HepG2 (cell line): ENCODE measurements around the gene CMIP. TPM values are rescaled to one million over a fixed set of nuclear protein-coding genes. Genes with fewer than 3 reads are reported as not detected.

Experiments used
- FLYWCH1 ChIP-seq: sonication (generic); formaldehyde crosslinking; IDR thresholded peaks from 2 replicates; pipeline ENCODE4 v1.8.1; 2023; ENCODE audit warnings: mild to moderate bottlenecking, missing genetic modification reagents
- GPN1 ChIP-seq: sonication (generic); formaldehyde crosslinking; IDR thresholded peaks from 2 replicates; pipeline ENCODE4 v1.5.1; 2020; ENCODE audit warnings: missing genetic modification reagents, borderline replicate concordance
- GZF1 ChIP-seq: sonication (generic); formaldehyde crosslinking; IDR thresholded peaks from 2 replicates; pipeline ENCODE4 v1.5.1; 2020; ENCODE audit warnings: mild to moderate bottlenecking, missing genetic modification reagents
- MEF2D ChIP-seq: sonication (generic); formaldehyde crosslinking; IDR thresholded peaks from 2 replicates; pipeline ENCODE4 v1.5.1; 2020; ENCODE audit warnings: mild to moderate bottlenecking, missing genetic modification reagents
- MIXL1 ChIP-seq: IDR thresholded peaks from 2 replicates; pipeline ENCODE4 v1.6.1; 2016
- PAWR ChIP-seq: sonication (generic); formaldehyde crosslinking; IDR thresholded peaks from 2 replicates; pipeline ENCODE4 v1.4.0; 2020; ENCODE audit warnings: missing genetic modification reagents, mild to moderate bottlenecking, borderline replicate concordance
- TOPORS ChIP-seq: sonication (generic); formaldehyde crosslinking; IDR thresholded peaks from 2 replicates; pipeline ENCODE4 v1.8.0; 2023; ENCODE audit warnings: mild to moderate bottlenecking, missing genetic modification reagents
- ZBTB10 ChIP-seq: sonication (generic); formaldehyde crosslinking; IDR thresholded peaks from 2 replicates; pipeline ENCODE4 v1.4.0; 2020; ENCODE audit warnings: missing genetic modification reagents, borderline replicate concordance
- ZFX ChIP-seq: sonication (generic); formaldehyde crosslinking; IDR thresholded peaks from 2 replicates; pipeline ENCODE4 v1.4.0; 2020; ENCODE audit warnings: mild to moderate bottlenecking, low read depth, missing genetic modification reagents, moderate library complexity
- ZNF20 ChIP-seq: sonication (generic); formaldehyde crosslinking; IDR thresholded peaks from 2 replicates; pipeline ENCODE4 v1.4.0; 2020; ENCODE audit warnings: mild to moderate bottlenecking, moderate library complexity, missing genetic modification reagents
- ZNF331 ChIP-seq: sonication (generic); formaldehyde crosslinking; IDR thresholded peaks from 2 replicates; pipeline ENCODE4 v1.4.0; 2020; ENCODE audit warnings: missing genetic modification reagents
- ZNF501 ChIP-seq: sonication (generic); formaldehyde crosslinking; IDR thresholded peaks from 2 replicates; pipeline ENCODE4 v1.5.1; 2020; ENCODE audit warnings: mild to moderate bottlenecking, moderate library complexity, missing genetic modification reagents
- polyA plus RNA-seq, 8 experiments: library from polyadenylated mRNA; depleted of rRNA in 3 of 8; stranded (reverse) in 7 of 8; unstranded in 1 of 8; fragments of >200 nt; fragmentation: Illumina TruSeq in 4 of 8; extraction: Trizol in 4 of 8; gene quantifications; 2 replicates each; pipeline versions ENCODE4 v1.2.1 to v1.2.3, GENCODE V29; 2011 to 2016; ENCODE audit warnings: low read depth in 4 of 8, missing spikeins in 1 of 8, mixed read lengths in 1 of 8; ENCODE audit not compliant: insufficient read depth in 1 of 8
- total RNA-seq, 5 experiments: library from RNA; depleted of rRNA; stranded (reverse); fragments of >200 nt; fragmentation: Illumina TruSeq; extraction: Trizol; gene quantifications; 2 replicates each; pipeline ENCODE4 v1.2.3, GENCODE V29; 2016; ENCODE audit warnings: low read depth in 1 of 5
- TF ChIP-seq, protein P1 (sequence below): sonication (generic); formaldehyde crosslinking; IDR thresholded peaks from 2 replicates; pipeline ENCODE4 v1.4.0; 2020; ENCODE audit warnings: missing genetic modification reagents, mild to moderate bottlenecking, borderline replicate concordance
- TF ChIP-seq, protein P2 (sequence below): sonication (generic); formaldehyde crosslinking; IDR thresholded peaks from 2 replicates; pipeline ENCODE4 v1.4.0; 2020; ENCODE audit warnings: mild to moderate bottlenecking, missing genetic modification reagents
- TF ChIP-seq, protein P3 (sequence below): sonication (generic); formaldehyde crosslinking; IDR thresholded peaks from 2 replicates; pipeline ENCODE4 v1.4.0; 2020; ENCODE audit warnings: missing genetic modification reagents
- TF ChIP-seq, protein P4 (sequence below): sonication (generic); formaldehyde crosslinking; IDR thresholded peaks from 2 replicates; pipeline ENCODE4 v1.4.0; 2020; ENCODE audit warnings: mild to moderate bottlenecking, missing genetic modification reagents, borderline replicate concordance

Gene CMIP
- total and polyA plus RNA-seq, 2 of the 13 experiments (the other 11 are each of a cell fraction or from before 2014, with no cell fraction given), result 10.9 to 18.1 TPM

DNA sequence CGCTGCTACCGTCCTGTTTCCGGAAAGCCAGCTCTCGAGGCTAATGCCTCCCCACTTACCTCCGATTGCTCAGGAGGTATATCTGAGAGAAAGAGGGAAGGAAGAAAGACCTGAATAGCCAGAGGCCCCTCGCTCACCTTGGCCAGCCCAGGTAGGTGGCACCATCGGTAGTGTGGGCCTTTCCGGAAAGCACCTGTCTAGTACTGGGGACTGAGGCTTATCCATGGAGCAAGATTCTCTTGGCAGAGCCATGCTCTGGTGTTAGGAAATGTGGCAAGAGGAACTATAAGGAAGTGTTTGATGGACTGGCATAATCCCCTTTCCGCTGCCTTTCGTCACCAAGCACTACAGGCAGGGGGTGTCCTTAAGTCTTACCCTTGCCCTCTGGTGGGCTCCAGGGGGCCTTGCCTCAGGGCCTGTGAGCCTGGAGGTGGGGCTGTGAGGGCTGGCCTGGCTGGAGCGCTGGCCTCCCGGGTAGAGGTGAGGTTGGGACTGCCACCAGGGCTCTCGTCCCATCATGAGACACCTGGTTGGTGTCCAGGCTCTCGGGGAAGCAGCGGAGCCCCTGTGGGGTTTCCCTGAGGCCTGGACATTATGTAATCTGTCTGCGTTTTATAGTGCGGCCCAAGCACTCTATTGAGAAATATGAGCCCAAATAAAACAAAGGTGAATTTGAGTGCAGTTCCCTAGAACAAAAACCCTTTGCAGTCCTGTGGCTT, 2.9 kb downstream of the CMIP start (continued):
- TF ChIP-seq GPN1 (CRISPR knock-in tag) (no peak), ZNF331 (CRISPR knock-in tag) (peak; percentile 15; the same call in 1 of the 2 replicates), FLYWCH1 (CRISPR knock-in tag) (no peak), ZFX (peak; percentile 77), ZNF501 (CRISPR knock-in tag) (no peak), TOPORS (CRISPR knock-in tag) (0 out of 2 replicates have a peak, but pooled peaks have one; percentile 44), MIXL1 (CRISPR knock-in tag) (no peak), PAWR (CRISPR knock-in tag) (no peak), GZF1 (CRISPR knock-in tag) (no peak), ZBTB10 (CRISPR knock-in tag) (no peak), MEF2D (CRISPR knock-in tag) (no peak; the same call in 1 of the 2 replicates), ZNF20 (CRISPR knock-in tag) (no peak)
- TF ChIP-seq, protein P1, sequence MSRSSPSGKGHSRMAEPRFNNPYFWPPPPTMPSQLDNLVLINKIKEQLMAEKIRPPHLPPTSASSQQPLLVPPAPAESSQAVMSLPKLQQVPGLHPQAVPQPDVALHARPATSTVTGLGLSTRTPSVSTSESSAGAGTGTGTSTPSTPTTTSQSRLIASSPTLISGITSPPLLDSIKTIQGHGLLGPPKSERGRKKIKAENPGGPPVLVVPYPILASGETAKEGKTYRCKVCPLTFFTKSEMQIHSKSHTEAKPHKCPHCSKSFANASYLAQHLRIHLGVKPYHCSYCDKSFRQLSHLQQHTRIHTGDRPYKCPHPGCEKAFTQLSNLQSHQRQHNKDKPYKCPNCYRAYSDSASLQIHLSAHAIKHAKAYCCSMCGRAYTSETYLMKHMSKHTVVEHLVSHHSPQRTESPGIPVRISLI, result no peak
- TF ChIP-seq, protein P2, sequence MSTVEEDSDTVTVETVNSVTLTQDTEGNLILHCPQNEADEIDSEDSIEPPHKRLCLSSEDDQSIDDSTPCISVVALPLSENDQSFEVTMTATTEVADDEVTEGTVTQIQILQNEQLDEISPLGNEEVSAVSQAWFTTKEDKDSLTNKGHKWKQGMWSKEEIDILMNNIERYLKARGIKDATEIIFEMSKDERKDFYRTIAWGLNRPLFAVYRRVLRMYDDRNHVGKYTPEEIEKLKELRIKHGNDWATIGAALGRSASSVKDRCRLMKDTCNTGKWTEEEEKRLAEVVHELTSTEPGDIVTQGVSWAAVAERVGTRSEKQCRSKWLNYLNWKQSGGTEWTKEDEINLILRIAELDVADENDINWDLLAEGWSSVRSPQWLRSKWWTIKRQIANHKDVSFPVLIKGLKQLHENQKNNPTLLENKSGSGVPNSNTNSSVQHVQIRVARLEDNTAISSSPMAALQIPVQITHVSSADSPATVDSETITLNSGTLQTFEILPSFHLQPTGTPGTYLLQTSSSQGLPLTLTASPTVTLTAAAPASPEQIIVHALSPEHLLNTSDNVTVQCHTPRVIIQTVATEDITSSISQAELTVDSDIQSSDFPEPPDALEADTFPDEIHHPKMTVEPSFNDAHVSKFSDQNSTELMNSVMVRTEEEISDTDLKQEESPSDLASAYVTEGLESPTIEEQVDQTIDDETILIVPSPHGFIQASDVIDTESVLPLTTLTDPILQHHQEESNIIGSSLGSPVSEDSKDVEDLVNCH, result no peak
- TF ChIP-seq, protein P3, sequence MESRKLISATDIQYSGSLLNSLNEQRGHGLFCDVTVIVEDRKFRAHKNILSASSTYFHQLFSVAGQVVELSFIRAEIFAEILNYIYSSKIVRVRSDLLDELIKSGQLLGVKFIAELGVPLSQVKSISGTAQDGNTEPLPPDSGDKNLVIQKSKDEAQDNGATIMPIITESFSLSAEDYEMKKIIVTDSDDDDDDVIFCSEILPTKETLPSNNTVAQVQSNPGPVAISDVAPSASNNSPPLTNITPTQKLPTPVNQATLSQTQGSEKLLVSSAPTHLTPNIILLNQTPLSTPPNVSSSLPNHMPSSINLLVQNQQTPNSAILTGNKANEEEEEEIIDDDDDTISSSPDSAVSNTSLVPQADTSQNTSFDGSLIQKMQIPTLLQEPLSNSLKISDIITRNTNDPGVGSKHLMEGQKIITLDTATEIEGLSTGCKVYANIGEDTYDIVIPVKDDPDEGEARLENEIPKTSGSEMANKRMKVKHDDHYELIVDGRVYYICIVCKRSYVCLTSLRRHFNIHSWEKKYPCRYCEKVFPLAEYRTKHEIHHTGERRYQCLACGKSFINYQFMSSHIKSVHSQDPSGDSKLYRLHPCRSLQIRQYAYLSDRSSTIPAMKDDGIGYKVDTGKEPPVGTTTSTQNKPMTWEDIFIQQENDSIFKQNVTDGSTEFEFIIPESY (CRISPR knock-in tag), result no peak
- TF ChIP-seq, protein P4, sequence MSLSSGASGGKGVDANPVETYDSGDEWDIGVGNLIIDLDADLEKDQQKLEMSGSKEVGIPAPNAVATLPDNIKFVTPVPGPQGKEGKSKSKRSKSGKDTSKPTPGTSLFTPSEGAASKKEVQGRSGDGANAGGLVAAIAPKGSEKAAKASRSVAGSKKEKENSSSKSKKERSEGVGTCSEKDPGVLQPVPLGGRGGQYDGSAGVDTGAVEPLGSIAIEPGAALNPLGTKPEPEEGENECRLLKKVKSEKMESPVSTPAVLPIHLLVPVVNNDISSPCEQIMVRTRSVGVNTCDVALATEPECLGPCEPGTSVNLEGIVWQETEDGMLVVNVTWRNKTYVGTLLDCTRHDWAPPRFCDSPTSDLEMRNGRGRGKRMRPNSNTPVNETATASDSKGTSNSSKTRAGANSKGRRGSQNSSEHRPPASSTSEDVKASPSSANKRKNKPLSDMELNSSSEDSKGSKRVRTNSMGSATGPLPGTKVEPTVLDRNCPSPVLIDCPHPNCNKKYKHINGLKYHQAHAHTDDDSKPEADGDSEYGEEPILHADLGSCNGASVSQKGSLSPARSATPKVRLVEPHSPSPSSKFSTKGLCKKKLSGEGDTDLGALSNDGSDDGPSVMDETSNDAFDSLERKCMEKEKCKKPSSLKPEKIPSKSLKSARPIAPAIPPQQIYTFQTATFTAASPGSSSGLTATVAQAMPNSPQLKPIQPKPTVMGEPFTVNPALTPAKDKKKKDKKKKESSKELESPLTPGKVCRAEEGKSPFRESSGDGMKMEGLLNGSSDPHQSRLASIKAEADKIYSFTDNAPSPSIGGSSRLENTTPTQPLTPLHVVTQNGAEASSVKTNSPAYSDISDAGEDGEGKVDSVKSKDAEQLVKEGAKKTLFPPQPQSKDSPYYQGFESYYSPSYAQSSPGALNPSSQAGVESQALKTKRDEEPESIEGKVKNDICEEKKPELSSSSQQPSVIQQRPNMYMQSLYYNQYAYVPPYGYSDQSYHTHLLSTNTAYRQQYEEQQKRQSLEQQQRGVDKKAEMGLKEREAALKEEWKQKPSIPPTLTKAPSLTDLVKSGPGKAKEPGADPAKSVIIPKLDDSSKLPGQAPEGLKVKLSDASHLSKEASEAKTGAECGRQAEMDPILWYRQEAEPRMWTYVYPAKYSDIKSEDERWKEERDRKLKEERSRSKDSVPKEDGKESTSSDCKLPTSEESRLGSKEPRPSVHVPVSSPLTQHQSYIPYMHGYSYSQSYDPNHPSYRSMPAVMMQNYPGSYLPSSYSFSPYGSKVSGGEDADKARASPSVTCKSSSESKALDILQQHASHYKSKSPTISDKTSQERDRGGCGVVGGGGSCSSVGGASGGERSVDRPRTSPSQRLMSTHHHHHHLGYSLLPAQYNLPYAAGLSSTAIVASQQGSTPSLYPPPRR, result no peak
